WERI-Rb-1 (cell line): ENCODE measurements around the gene OCSTAMP.

Experiments
- DNase-seq: peaks from one replicate; pipeline ENCODE4 v3.0.0-alpha.2; 2020
- H3K27ac ChIP-seq: fragments of 250-450 bp; sonication (Bioruptor Pico); 2 replicates; pipeline ENCODE4 v1.5.1; 2020; ENCODE audit warnings: mild to moderate bottlenecking, moderate library complexity
- H3K27me3 ChIP-seq: fragments of 250-450 bp; sonication (Bioruptor Pico); 2 replicates; pipeline ENCODE4 v1.5.1; 2021; ENCODE audit warnings: mild to moderate bottlenecking, low read depth, moderate library complexity; ENCODE audit not compliant: insufficient read depth, severe bottlenecking
- H3K36me3 ChIP-seq: fragments of 250-450 bp; sonication (Bioruptor Pico); 2 replicates; pipeline ENCODE4 v1.5.1; 2020; ENCODE audit warnings: mild to moderate bottlenecking, moderate library complexity
- H3K4me3 ChIP-seq: 2 replicates; pipeline ENCODE4 v1.5.1; 2011; ENCODE audit warnings: low read depth, mild to moderate bottlenecking, control low read depth, low read length
- H3K9me3 ChIP-seq: fragments of 250-450 bp; sonication (Bioruptor Pico); 2 replicates; pipeline ENCODE4 v1.5.1; 2021; ENCODE audit warnings: mild to moderate bottlenecking, moderate library complexity; ENCODE audit not compliant: severe bottlenecking
- CTCF ChIP-seq: IDR thresholded peaks from 2 replicates; pipeline ENCODE4 v1.5.1; 2011; ENCODE audit warnings: low read depth, mild to moderate bottlenecking, control low read depth, inconsistent platforms, low read length

The OCSTAMP gene

DNA sequence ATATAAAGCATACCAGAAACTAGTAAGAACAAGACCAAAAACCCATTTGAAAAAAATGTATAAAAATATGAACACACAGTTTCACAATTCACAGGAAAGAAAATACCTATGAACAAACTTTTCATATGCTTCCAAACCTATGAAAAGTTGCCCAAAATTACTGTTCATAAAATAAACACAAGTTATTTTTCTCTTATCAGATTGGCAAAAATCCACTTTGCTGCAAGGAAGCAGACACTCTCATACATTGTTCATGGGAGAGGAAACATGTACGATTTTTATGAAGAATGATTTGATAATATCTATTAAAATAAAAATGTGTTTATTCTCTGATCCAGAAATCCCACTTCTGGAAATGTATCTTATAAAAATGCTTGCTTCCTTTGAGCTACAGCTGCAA, 40.0 kb upstream of the OCSTAMP start:
- no peak for TF ChIP-seq CTCF
- Histone ChIP-seq H3K27ac (no peak overlapping the region), H3K4me3 (no peak overlapping the region), H3K9me3 (peaks cover 3% of the 10 kb centered on the region), H3K27me3 (no peaks in the 10 kb centered on the region), H3K36me3 (no peaks in the 10 kb centered on the region)
- DNase-seq = no peak

- H3K4me3 ChIP-seq = no peak overlapping the region
- H3K27ac ChIP-seq = no peak overlapping the region
- DNase-seq = no peak
- peaks cover 3% of the 10 kb centered on the region for H3K9me3 ChIP-seq
- no peak for TF ChIP-seq CTCF
- H3K36me3 ChIP-seq = no peaks in the 10 kb centered on the region
- no peaks in the 10 kb centered on the region for H3K27me3 ChIP-seq
Observed at GRCh38 chr20:46588532-46589511, 38.4 kb upstream of the OCSTAMP start.

DNA sequence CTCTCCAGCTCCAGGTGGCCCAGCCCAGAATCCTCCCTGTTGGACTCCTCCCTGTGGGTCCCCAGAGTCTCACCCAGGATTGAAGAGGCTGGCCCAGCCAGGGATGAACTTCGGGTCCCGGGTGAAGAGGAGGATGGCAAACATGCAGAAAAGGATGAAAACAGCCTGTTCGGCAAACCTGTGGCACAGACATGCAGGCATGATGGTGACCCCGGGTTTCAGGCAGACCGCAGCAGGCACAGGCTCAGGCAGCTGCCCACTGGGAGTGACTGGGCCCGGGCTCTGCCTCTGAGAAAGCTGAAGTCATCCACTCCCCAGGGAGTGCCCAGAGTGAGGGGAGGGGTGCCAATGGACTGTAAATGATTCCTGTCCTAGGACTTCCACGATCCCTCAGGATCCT, 37.5 kb upstream of the OCSTAMP start:
- TF ChIP-seq CTCF = no peak
- DNase-seq = no peak
- H3K27ac ChIP-seq = no peak overlapping the region
- no peak overlapping the region for H3K4me3 ChIP-seq
- no peaks in the 10 kb centered on the region for H3K27me3 ChIP-seq
- no peaks in the 10 kb centered on the region for H3K36me3 ChIP-seq
- H3K9me3 ChIP-seq = peaks cover 3% of the 10 kb centered on the region

DNA sequence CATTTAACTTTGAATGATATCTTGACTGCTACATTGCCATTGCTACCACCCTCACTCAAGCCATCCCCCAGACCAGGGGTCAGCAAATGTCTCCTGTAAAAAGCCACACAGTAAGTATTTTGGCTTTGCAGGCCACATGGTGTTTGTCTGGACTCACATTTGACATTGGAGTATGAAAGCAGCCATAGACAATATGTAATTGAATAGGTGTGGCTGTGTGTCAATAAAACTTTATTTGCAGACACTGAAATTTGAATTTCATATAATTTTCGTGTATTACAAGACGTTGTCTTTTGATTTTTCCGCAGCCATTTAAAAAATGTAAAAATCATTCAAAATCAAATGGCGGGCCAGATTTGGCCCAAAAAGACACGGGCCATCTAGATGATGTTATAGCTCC, 36.3 kb upstream of the OCSTAMP start:
- no peak for TF ChIP-seq CTCF
- Histone ChIP-seq H3K27me3 (no peaks in the 10 kb centered on the region), H3K27ac (no peak overlapping the region), H3K9me3 (peaks cover 3% of the 10 kb centered on the region), H3K4me3 (no peak overlapping the region), H3K36me3 (no peaks in the 10 kb centered on the region)
- no peak for DNase-seq

DNA sequence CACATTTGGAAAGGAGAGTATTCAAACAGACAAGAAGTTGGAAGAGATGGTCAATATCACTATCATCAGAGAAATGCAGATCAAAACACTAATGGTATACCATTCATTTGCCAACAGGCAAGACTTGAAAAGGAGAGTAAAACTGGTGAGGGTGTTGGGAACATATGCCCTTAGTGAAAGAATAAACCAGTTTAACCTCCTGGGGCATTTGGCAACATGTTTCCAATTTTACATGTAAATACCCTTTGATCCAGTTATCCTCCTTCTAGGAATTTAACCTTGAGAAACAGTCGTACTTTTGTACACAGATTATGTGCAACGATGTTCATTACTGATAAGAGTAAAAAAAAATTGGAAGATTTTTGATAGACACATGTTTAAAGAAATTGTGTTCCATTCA, 34.1 kb upstream of the OCSTAMP start:
- Histone ChIP-seq H3K9me3 (peaks cover 4% of the 10 kb centered on the region), H3K36me3 (no peaks in the 10 kb centered on the region), H3K27ac (no peak overlapping the region), H3K27me3 (no peaks in the 10 kb centered on the region), H3K4me3 (no peak overlapping the region)
- TF ChIP-seq CTCF = no peak
- DNase-seq = no peak
